ENCODE measurements around the gene REXO1. TPM values are rescaled to one million over a fixed set of nuclear protein-coding genes. Genes with fewer than 3 reads are reported as not detected.

REXO1 gene
- total and polyA plus RNA-seq, 2 of the 13 experiments (the other 11 are each of a cell fraction or from before 2014, with no cell fraction given): 5.0 to 11.2 TPM

DNA sequence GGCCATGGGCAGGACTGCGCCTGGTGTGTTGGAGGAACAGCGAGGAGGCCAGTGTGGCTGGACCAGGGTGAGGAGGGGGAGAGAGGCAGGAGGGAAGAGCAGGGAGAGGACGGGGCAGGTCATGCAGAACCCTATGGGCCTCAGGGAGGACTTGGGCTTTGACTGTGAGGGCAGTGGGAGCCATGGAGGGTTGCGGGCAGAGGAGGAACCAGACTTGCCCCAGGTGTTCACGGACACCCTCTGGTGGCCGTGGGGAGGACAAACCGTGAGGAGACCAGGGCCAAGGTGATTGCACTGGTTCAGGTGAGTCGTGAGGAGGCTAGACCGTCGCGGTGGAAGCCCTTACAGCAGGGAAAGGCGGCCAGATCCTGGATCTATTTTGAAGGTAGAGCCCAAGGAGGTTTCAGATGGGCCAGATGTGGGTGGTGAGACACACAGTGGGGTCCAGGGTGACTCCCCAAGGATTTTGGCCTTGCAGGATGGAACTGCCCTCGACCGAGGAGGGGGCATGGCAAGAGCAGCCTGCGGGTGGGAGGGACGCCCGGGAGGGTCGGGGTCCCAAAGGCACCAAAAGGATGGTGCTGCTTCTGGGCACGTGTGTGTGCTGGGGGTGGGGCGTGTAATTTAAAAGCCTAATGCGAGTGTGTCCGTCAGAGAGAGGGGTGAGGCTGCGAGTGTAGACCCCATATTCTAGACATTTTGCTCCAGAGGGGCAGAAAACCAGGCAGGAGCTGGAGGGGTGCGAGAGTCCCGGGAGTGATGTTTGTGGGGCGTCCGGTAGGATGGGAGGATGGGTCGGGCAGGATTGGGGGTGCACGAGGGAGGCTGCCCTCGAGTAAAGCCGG, 2.7 kb upstream of the REXO1 start:
- Histone ChIP-seq H3K4me2 (ENCODE audit: low read depth, low read length) (no peak overlapping the region), H3K4me1 (ENCODE audit: insufficient read depth, low read length) (peaks cover 29% of the 10 kb centered on the region), H3K27ac (ENCODE audit: extremely low read length, insufficient read depth, low read length) (no peak overlapping the region), H4K20me1 (ENCODE audit: insufficient read depth, low read length) (peaks cover 24% of the 10 kb centered on the region), H3K79me2 (ENCODE audit: insufficient read depth, low read length) (peaks cover 27% of the 10 kb centered on the region), H3K9me3 (ENCODE audit: low read length) (no peaks in the 10 kb centered on the region), H3K9ac (ENCODE audit: insufficient read depth, low read depth, low read length) (no peak overlapping the region), H3K36me3 (replicated peaks in 1 of 2; ENCODE audit: control insufficient read depth in 1 of 2, insufficient read depth in 2 of 2, low read length in 2 of 2) (peaks cover 2 to 3% of the 10 kb centered on the region in 2 experiments; a peak in 1 of 5 replicates), H2AFZ (ENCODE audit: low read length) (no peak overlapping the region), H3K27me3 (ENCODE audit: control insufficient read depth in 1 of 2, insufficient read depth in 2 of 2, low read length in 2 of 2) (no peaks in the 10 kb centered on the region; a peak in 1 of 5 replicates), H3K4me3 (replicated peaks in 1 of 3; ENCODE audit: insufficient read depth in 1 of 3, low read depth in 2 of 3, low read length in 3 of 3) (no peak overlapping the region)
- TF ChIP-seq, protein P1, sequence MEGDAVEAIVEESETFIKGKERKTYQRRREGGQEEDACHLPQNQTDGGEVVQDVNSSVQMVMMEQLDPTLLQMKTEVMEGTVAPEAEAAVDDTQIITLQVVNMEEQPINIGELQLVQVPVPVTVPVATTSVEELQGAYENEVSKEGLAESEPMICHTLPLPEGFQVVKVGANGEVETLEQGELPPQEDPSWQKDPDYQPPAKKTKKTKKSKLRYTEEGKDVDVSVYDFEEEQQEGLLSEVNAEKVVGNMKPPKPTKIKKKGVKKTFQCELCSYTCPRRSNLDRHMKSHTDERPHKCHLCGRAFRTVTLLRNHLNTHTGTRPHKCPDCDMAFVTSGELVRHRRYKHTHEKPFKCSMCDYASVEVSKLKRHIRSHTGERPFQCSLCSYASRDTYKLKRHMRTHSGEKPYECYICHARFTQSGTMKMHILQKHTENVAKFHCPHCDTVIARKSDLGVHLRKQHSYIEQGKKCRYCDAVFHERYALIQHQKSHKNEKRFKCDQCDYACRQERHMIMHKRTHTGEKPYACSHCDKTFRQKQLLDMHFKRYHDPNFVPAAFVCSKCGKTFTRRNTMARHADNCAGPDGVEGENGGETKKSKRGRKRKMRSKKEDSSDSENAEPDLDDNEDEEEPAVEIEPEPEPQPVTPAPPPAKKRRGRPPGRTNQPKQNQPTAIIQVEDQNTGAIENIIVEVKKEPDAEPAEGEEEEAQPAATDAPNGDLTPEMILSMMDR (CRISPR knock-in tag; IDR thresholded peaks at IDR 0.05): peak; percentile 43
- no peak for TF ChIP-seq ZNF883 (CRISPR knock-in tag; IDR thresholded peaks at IDR 0.05; ENCODE audit: not compliant biosample characterization)
- TF ChIP-seq CHCHD3 (CRISPR knock-in tag; IDR thresholded peaks at IDR 0.05): no peak
- peak; percentile 79 for TF ChIP-seq ZMYM3 (CRISPR knock-in tag; IDR thresholded peaks at IDR 0.05)
- peak; percentile 57 for TF ChIP-seq ZFP36 (IDR thresholded peaks at IDR 0.05; ENCODE audit: borderline replicate concordance, low read depth, low read length, partially characterized antibody)
- peak; percentile 50 for TF ChIP-seq AGO2 (optimal IDR thresholded peaks at IDR 0.05; ENCODE audit: low read depth, low read length)
- TF ChIP-seq, protein P2, sequence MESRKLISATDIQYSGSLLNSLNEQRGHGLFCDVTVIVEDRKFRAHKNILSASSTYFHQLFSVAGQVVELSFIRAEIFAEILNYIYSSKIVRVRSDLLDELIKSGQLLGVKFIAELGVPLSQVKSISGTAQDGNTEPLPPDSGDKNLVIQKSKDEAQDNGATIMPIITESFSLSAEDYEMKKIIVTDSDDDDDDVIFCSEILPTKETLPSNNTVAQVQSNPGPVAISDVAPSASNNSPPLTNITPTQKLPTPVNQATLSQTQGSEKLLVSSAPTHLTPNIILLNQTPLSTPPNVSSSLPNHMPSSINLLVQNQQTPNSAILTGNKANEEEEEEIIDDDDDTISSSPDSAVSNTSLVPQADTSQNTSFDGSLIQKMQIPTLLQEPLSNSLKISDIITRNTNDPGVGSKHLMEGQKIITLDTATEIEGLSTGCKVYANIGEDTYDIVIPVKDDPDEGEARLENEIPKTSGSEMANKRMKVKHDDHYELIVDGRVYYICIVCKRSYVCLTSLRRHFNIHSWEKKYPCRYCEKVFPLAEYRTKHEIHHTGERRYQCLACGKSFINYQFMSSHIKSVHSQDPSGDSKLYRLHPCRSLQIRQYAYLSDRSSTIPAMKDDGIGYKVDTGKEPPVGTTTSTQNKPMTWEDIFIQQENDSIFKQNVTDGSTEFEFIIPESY (CRISPR knock-in tag; IDR thresholded peaks at IDR 0.05): peak; percentile 84; the same call in 1 of the 2 replicates
- no peak for TF ChIP-seq ZNF841 (CRISPR knock-in tag; IDR thresholded peaks at IDR 0.05; ENCODE audit: borderline replicate concordance)
- no peak for TF ChIP-seq MTF1 (CRISPR knock-in tag; IDR thresholded peaks at IDR 0.05)
- TF ChIP-seq NONO (IDR thresholded peaks at IDR 0.05): no peak
- TF ChIP-seq NONO (CRISPR knock-in tag; conservative IDR thresholded peaks at IDR 0.05): no peak
- TF ChIP-seq, protein P3, sequence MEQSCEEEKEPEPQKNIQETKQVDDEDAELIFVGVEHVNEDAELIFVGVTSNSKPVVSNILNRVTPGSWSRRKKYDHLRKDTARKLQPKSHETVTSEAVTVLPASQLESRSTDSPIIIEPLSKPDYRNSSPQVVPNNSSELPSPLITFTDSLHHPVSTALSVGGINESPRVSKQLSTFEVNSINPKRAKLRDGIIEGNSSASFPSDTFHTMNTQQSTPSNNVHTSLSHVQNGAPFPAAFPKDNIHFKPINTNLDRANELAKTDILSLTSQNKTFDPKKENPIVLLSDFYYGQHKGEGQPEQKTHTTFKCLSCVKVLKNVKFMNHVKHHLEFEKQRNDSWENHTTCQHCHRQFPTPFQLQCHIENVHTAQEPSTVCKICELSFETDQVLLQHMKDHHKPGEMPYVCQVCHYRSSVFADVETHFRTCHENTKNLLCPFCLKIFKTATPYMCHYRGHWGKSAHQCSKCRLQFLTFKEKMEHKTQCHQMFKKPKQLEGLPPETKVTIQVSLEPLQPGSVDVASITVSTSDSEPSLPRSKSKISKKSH (CRISPR knock-in tag; IDR thresholded peaks at IDR 0.05; ENCODE audit: borderline replicate concordance): no peak
- TF ChIP-seq EZH2 (conservative IDR thresholded peaks at IDR 0.05; ENCODE audit: low read depth, low read length): no peak
- TF ChIP-seq, protein P4, sequence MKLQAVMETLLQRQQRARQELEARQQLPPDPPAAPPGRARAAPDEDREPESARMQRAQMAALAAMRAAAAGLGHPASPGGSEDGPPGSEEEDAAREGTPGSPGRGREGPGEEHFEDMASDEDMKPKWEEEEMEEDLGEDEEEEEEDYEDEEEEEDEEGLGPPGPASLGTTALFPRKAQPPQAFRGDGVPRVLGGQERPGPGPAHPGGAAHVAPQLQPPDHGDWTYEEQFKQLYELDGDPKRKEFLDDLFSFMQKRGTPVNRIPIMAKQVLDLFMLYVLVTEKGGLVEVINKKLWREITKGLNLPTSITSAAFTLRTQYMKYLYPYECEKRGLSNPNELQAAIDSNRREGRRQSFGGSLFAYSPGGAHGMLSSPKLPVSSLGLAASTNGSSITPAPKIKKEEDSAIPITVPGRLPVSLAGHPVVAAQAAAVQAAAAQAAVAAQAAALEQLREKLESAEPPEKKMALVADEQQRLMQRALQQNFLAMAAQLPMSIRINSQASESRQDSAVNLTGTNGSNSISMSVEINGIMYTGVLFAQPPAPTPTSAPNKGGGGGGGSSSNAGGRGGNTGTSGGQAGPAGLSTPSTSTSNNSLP (IDR thresholded peaks at IDR 0.05; ENCODE audit: low read depth, low read length): no peak
- 0 out of 2 replicates have a peak, but pooled peaks have one; percentile 14 for TF ChIP-seq ADNP (CRISPR knock-in tag; IDR thresholded peaks at IDR 0.05)
- ATAC-seq (no peak), DNase-seq (ENCODE audit: low spot score) (no peak), FAIRE-seq (no peak)
- POLR2A ChIA-PET: no interaction called here
- 95% methylated on average over 26 of the region's 31 CpGs for WGBS (ENCODE audit: low lambda C conversion rate)
- intact Hi-C loops (cut with micrococcal nuclease; ENCODE audit: unreplicated experiment): no loop called here
- in situ Hi-C loops (cut with HindIII; ENCODE audit: extremely low pct_ligation_motif_present, low pct_unique_long_range_greater_than_20kb): no loop called here
- CTCF ChIA-PET (ENCODE audit: low intra/inter-chr PET ratio, low total read pairs): no interaction called here
- BruUV-seq (replicated peaks): no TSS peak

Measured in HepG2 (cell line).